MCF 10A (cell line): Measurements from ENCODE around the gene PITPNB. TPM values are rescaled to one million over a fixed set of nuclear protein-coding genes. Genes with fewer than 3 reads are reported as not detected.

Source experiments
- BruUV-seq: library from RNA; stranded (reverse); fragments of 400-500 nt; replicated peaks from 2 replicates; lab custom pipeline; 2021; lab: Mats Ljungman, UMichigan
- CTCF ChIA-PET: fragments of 300-600 bp; sonication (Branson Sonifier 250); formaldehyde crosslinking; extraction: SDS; loops from one replicate; lab custom pipeline; 2021; ENCODE audit warnings: antibody characterized with exemption, inconsistent platforms; lab: Yijun Ruan, JAX
- POLR2A ChIA-PET: fragments of 300-600, 350-650 bp; sonication (Branson Sonifier 250); formaldehyde crosslinking; extraction: SDS; loops from one replicate; lab custom pipeline; 2020; ENCODE audit warnings: antibody characterized with exemption, inconsistent platforms; lab: Yijun Ruan, JAX
- DNase-seq: peaks from one replicate; pipeline ENCODE4 v3.0.0-alpha.2; 2018; ENCODE audit not compliant: unreplicated experiment
- H3K27ac Mint-ChIP-seq: one replicate; pipeline ENCODE4 v1.8.0; 2022; ENCODE audit warnings: mild to moderate bottlenecking, low read depth, mixed read lengths; ENCODE audit not compliant: unreplicated experiment
- H3K27me3 Mint-ChIP-seq: one replicate; pipeline ENCODE4 v1.8.0; 2022; ENCODE audit warnings: mixed read lengths; ENCODE audit not compliant: insufficient read depth, unreplicated experiment
- H3K36me3 Mint-ChIP-seq: one replicate; pipeline ENCODE4 v1.8.0; 2022; ENCODE audit warnings: mild to moderate bottlenecking, moderate library complexity, mixed read lengths; ENCODE audit not compliant: insufficient read depth, unreplicated experiment
- H3K4me1 Mint-ChIP-seq: one replicate; pipeline ENCODE4 v1.8.0; 2022; ENCODE audit warnings: mixed read lengths; ENCODE audit not compliant: insufficient read depth, unreplicated experiment
- H3K4me3 Mint-ChIP-seq: one replicate; pipeline ENCODE4 v1.8.0; 2022; ENCODE audit warnings: mild to moderate bottlenecking, moderate library complexity, mixed read lengths; ENCODE audit not compliant: unreplicated experiment
- H3K9me3 Mint-ChIP-seq: one replicate; pipeline ENCODE4 v1.8.0; 2022; ENCODE audit warnings: mixed read lengths; ENCODE audit not compliant: unreplicated experiment
- intact Hi-C: fragments of 100-400 bp; cut with micrococcal nuclease; formaldehyde crosslinking; loops from 2 replicates; pipeline ENCODE4 v1.14.1; 2022
- total RNA-seq: library from RNA; stranded (reverse); gene quantifications from 2 replicates; pipeline ENCODE4 v1.2.3, GENCODE V29; 2022
- TF ChIP-seq, protein P1 (sequence below): fragments of 200-600 bp; IDR thresholded peaks from one replicate; pipeline ENCODE4 v1.8.0; 2022; ENCODE audit warnings: antibody characterized with exemption, mild to moderate bottlenecking; ENCODE audit not compliant: unreplicated experiment

PITPNB gene
- total RNA-seq, 1 experiment from 2014 or later: 124 TPM

DNA sequence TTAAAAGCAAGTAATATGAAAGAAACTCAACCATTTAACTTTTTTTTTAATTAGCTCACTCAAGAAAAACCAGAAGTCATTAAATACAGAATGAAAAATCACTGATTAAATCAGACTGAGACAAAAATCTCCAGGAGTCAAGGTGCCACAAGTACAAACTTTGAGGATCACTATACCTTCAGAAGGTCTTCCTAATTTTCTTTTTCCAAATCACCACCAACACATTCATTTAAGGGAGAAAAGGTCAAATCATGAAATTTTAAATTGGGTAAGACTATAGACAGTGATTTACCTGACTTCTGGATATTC, 32.3 kb downstream of the PITPNB start:
- POLR2A ChIA-PET: interaction anchor here (0.6 to 2.5 kb wide), 9 partner anchors 20 to 1881 kb away, joined by 3 to 24 read pairs (median 4); partner anchors contain the start of gene PITPNB
- CTCF ChIA-PET: interaction anchor here (0.6 to 5.7 kb wide), 33 partner anchors 9 to 1975 kb away, joined by 3 to 64 read pairs (median 4); partner anchors contain the start of gene PITPNB
- H3K27ac Mint-ChIP-seq: peak overlapping the region; percentile 39
- H3K4me3 Mint-ChIP-seq: no peak overlapping the region
- intact Hi-C loops: loop anchor here (1.0 to 2.0 kb wide), 2 partner anchors 123 to 1130 kb away; no protein-coding TSS in a partner anchor
- TF ChIP-seq, protein P1, sequence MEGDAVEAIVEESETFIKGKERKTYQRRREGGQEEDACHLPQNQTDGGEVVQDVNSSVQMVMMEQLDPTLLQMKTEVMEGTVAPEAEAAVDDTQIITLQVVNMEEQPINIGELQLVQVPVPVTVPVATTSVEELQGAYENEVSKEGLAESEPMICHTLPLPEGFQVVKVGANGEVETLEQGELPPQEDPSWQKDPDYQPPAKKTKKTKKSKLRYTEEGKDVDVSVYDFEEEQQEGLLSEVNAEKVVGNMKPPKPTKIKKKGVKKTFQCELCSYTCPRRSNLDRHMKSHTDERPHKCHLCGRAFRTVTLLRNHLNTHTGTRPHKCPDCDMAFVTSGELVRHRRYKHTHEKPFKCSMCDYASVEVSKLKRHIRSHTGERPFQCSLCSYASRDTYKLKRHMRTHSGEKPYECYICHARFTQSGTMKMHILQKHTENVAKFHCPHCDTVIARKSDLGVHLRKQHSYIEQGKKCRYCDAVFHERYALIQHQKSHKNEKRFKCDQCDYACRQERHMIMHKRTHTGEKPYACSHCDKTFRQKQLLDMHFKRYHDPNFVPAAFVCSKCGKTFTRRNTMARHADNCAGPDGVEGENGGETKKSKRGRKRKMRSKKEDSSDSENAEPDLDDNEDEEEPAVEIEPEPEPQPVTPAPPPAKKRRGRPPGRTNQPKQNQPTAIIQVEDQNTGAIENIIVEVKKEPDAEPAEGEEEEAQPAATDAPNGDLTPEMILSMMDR: no peak
- H3K27me3 Mint-ChIP-seq: no peaks in the 10 kb centered on the region
- peak; percentile 1 for DNase-seq
- no peaks in the 10 kb centered on the region for H3K9me3 Mint-ChIP-seq
- H3K36me3 Mint-ChIP-seq: peaks cover 78% of the 10 kb centered on the region
- peaks cover 31% of the 10 kb centered on the region for H3K4me1 Mint-ChIP-seq
- BruUV-seq: no TSS peak

DNA sequence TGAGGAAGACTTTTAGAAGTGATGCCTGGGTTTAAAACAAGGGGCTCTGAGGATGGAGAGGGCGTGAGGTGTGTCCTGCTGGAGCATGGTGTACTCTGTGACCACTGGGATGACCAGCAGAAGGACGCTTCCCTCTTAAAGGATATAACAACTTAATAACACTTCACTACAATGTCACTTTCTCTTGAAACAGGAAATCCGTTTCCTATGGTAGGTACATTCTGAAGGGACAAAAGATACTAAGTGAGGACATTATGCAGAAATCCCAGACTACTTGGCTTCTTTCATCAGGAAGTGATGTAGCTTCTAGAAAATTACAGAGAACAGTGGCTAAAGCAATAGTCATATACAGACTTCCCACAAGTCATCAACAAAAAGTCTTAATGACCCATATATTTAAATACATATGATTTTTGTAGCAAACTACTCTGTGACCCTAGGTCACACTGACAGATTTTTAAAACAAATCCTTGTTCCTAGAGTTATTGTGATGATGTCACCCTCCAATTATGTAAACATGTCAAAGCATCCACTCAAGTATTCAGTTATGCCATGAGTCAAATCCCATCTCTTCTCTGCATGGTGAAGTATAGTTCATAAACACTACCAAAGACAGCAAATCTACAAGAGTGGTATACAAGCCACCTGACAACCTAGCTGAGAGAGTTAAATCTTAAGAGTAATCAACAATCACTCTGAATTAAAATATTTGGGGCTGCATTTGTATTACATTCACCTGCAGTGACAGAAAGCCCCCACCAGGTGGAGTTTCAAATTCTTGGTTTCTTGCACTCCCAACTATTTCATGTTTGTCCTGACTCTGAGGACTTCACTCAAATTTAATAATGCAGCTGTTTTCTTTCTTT, 32.8 kb downstream of the PITPNB start:
- TF ChIP-seq, protein P1: peak; percentile 86
- BruUV-seq: no TSS peak
- POLR2A ChIA-PET: interaction anchor here (0.6 to 2.5 kb wide), 9 partner anchors 19 to 157 kb away, joined by 3 to 24 read pairs (median 3); partner anchors contain the start of gene PITPNB
- no peaks in the 10 kb centered on the region for H3K9me3 Mint-ChIP-seq
- H3K4me1 Mint-ChIP-seq: peaks cover 31% of the 10 kb centered on the region
- intact Hi-C loops: loop anchor here (1.0 to 2.0 kb wide), 2 partner anchors 123 to 1129 kb away; no protein-coding TSS in a partner anchor
- H3K27me3 Mint-ChIP-seq: no peaks in the 10 kb centered on the region
- peak overlapping the region; percentile 39 for H3K27ac Mint-ChIP-seq
- DNase-seq: peak; percentile 46
- H3K4me3 Mint-ChIP-seq: no peak overlapping the region
- CTCF ChIA-PET: interaction anchor here (0.6 to 5.7 kb wide), 39 partner anchors 8 to 1975 kb away, joined by 3 to 64 read pairs (median 4); partner anchors contain the start of gene PITPNB
- peaks cover 72% of the 10 kb centered on the region for H3K36me3 Mint-ChIP-seq

DNA sequence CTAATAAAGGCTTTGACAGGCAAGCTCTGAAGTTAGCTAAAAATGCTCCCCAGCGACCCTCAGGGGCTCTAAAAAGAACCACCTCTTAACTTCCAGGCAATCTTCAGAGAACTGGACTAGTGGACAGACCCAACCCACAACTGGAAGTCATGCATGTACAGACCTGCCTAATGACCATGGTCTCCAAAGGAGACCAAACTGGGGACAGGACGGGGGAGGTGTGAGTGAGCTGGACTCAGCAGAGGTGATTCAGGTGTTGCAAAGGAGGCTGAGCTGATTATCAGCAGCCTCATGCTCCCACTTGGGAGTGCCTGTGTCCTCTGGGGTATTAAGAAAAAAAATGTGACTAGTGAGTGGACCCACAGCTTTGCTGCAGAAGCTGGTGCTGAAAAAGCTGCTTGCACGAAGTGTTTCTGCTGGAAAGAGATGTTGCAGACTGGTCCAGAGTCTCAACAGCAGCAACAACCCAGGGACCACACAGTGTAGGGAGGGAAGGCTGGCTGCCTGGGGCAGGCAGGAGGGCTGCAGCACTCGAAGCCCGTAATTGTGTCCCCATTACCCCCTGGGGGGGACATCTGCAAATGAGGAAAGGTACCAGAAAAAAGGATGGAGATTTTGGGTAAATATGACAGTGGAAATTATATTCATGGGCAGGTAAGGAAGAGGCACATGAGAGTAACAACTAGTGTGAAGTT, 35.3 kb downstream of the PITPNB start:
- BruUV-seq: no TSS peak
- peak; percentile 33 for DNase-seq
- Mint-ChIP-seq H3K27me3 (no peaks in the 10 kb centered on the region), H3K27ac (peak overlapping the region; percentile 85), H3K4me3 (no peak overlapping the region), H3K9me3 (no peaks in the 10 kb centered on the region), H3K36me3 (peaks cover 54% of the 10 kb centered on the region), H3K4me1 (peaks cover 40% of the 10 kb centered on the region)
- POLR2A ChIA-PET: interaction anchor here (0.7 to 1.3 kb wide), 5 partner anchors 10 to 36 kb away, joined by 3 to 5 read pairs (median 3); partner anchors contain the start of gene PITPNB
- intact Hi-C loops: no loop called here
- TF ChIP-seq, protein P1: no peak
- CTCF ChIA-PET: interaction anchor here (0.6 to 2.0 kb wide), 16 partner anchors 9 to 1160 kb away, joined by 3 to 8 read pairs (median 3); partner anchors contain the start of gene PITPNB
